HG03432 (cell line): ENCODE results near the gene TMEM59.
A peak's percentile ranks its signal among the peaks of the same experiment; 100 is the strongest.
"Not testable (repeated sequence)": the region's sequence is repeated elsewhere in the genome, so short reads cannot be mapped to it uniquely, and the experiment has no call there.

ENCODE experiments used
- ATAC-seq: cut with Tn5 transposase; IDR thresholded peaks from one replicate; pipeline ENCODE4 v1.9.1; 2021; ENCODE audit warnings: mild to moderate bottlenecking, moderate library complexity; ENCODE audit not compliant: unreplicated experiment

Gene TMEM59

GRCh38 chr1:54053745-54054437 is 887 bp upstream of the TMEM59 start:
- peak; percentile 1 for ATAC-seq

DNA sequence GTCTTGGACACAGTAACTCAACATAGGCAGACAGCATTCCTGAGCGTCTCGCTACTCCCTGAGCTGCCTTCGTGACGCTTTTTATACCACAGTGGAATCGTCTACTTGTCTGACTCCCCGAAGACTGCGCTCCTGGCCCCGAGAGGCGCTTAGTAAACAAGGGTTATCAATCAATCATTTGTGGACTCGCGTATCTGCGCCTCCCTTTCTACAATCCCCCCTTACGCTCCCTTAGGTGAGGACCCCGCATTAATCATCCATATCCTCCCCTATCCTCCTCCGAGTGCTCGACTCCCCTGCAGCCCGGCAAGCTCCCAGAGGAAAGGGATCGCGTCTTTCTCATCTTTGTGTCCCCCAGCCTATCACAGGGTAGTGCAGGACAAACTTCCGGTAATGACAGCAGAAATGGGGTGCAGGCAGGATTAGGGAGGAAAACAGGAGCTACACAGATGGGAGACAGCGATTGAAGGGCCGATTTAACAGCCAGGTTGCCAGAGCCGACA is 522 bp downstream of the TMEM59 start:
- ATAC-seq: peak; percentile 23

GRCh38 chr1:54051933-54052430 is 1.0 kb downstream of the TMEM59 start:
- no peak for ATAC-seq

- ATAC-seq: not testable (repeated sequence)
Observed at GRCh38 chr1:54050435-54050834, 2.6 kb downstream of the TMEM59 start.

GRCh38 chr1:54047384-54048305 is 5.4 kb downstream of the TMEM59 start:
- no peak for ATAC-seq

DNA sequence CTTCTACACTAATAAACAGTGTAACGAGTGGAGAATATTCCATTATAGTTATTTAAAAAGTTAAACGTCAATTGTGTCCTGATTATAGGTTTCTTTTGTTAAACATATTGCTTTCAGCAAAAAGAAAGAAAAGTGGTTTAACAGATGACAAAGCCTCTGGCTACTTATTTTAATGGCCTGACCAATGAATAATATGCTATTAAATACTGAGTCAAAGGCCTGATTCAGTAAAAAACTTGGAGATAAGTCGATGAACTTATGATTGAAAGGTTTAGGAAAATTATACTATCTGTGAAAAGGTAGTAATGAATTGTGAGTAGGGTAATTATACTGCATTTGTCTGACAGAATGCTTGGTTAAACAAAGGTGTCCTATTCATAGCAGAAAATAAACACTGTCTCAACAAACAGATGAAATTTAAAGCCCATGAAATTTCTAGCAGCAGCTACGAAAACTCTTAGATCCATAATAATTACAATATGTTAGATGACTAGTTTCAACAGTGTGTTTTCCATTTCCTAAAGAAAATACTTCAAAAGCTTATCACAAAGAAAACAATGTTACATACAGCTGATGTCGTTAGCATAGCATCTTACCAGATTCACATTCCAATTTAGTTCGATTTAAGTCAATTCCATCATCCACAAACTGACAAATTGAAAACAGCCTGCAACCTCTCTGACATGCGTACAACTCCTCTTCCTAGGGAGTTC is 6.2 kb downstream of the TMEM59 start:
- ATAC-seq: no peak

DNA sequence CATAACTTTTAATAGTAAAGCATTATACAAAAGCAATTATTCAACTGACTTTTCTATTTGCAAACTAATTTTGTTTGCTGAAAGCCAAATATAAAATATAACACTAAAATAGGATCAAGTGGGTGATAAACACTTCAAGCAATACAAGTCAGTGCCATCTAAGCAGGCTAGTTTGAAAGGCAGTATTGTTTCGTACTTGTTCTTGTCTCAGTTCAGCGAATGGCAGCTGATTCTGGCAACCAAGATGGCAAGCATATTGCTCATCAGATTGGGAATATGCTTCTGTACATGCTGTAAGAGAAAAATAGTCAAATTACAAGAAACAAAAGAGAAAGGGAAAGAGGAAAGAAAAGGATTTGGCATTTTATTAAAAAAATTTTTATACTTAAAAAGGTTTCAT is 7.5 kb downstream of the TMEM59 start:
- ATAC-seq: no peak

- no peak for ATAC-seq
Observed at GRCh38 chr1:54041806-54042205, 11.2 kb downstream of the TMEM59 start.

DNA sequence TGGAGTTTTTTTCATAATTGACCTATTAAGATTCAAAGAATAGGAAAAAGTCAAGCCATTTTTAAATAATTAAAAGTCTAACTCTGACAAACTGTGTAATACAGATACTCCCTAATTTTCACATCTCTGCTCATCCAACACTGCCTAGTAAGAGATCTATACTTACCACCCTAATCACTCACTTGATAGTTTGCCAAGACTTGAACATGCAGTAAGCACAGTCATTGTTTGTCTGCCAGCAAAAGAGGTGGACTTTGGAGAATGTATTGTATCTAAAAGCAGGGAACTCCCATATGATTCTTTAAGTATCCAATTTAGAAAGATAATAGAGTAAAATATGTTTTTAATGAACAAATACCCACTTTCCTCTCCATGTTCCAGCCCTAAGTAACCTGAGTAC is 15.5 kb downstream of the TMEM59 start:
- no peak for ATAC-seq

GRCh38 chr1:54028306-54029251 is 24.4 kb downstream of the TMEM59 start:
- no peak for ATAC-seq

GRCh38 chr1:54027848-54028247 is 25.2 kb downstream of the TMEM59 start:
- ATAC-seq: no peak

DNA sequence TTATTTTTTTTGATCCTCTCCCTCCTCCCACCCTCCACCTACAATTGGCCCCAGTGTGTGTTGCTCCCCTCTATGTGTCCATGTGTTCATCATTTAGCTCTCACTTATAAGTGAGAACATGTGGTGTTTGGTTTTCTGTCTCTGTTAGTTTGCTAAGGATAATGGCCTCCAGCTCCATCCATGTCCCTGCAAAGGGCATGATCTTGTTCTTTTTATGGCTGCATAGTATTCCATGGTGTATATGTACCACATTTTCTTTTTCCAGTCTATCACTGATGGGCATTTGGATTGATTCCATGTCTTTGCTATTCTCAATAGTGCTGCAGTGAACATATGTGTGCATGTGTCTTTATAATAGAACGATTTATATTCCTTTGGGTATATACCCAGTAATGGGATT is 28.2 kb downstream of the TMEM59 start:
- ATAC-seq: not testable (repeated sequence)

DNA sequence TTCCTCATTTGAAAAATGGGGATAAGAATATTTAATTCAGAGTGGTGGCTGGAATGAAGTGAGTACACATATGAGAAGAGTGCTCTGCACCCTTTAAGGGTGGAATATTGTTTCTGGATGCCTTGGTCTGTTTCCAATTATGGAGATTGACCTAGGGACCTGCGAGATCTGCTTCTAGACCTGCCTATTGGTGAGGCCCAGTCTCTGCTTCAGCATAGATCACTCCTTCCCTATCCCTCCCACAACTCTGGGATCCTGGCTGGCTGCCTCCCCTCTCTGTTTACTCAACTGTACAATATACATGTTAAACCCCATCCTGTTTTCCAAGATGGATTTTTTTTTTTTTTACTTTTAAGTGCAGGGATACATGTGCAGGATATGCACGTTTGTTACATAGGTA is 28.6 kb downstream of the TMEM59 start:
- no peak for ATAC-seq

DNA sequence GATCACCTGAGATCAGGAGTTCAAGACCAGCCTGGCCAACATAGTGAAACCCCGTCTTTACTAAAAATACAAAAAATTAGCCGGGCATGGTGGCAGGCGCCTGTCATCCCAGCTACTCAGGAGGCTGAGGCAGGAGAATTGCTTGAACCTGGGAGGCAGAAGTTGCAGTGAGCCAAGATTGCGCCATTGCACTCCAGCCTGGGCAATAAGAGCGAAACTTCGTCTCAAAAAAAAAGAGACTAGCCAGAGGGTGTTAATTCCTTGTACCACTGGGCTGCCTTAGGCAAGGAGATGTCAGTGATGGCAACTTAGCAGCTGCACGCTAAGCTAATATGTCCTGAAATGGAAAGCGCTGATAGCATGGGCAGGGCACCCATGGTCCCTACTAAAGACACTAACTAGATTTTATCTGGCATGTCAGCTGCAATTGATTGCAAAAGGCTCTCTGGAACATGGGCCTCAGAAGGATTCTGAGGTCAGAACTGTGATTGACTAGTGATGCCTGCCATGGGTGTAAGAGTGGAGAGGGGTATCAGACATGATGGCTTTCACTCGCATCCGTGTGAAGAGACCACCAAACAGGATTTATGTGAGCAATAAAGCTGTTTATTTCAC is 33.3 kb downstream of the TMEM59 start:
- ATAC-seq: not testable (repeated sequence)

DNA sequence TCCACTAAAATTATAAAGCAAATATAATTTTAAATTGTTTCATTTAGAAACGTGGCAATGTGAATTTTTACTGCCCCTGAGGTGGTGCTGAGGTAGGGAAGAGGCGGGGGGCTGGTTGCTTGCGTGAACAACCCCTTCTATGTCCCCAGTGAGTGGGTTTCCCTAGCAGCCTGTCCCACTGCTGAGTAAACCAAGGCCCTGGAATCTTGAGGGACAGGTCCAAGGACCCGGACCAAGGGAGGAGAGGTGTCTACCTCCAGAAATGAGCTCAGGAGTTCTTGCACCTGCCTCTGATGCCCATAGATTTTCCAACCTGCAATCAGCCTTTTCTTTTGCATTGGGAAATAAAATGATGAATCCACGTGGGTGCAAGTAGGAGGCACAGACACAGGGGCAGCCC is 34.4 kb downstream of the TMEM59 start:
- no peak for ATAC-seq

- no peak for ATAC-seq
Observed at GRCh38 chr1:54017979-54018378, 35.0 kb downstream of the TMEM59 start, which contains the start of gene LDLRAD1. LDLRAD1 (minus strand) TSS chr1:54018186; CDS start chr1:54018112, 74 bp downstream.

DNA sequence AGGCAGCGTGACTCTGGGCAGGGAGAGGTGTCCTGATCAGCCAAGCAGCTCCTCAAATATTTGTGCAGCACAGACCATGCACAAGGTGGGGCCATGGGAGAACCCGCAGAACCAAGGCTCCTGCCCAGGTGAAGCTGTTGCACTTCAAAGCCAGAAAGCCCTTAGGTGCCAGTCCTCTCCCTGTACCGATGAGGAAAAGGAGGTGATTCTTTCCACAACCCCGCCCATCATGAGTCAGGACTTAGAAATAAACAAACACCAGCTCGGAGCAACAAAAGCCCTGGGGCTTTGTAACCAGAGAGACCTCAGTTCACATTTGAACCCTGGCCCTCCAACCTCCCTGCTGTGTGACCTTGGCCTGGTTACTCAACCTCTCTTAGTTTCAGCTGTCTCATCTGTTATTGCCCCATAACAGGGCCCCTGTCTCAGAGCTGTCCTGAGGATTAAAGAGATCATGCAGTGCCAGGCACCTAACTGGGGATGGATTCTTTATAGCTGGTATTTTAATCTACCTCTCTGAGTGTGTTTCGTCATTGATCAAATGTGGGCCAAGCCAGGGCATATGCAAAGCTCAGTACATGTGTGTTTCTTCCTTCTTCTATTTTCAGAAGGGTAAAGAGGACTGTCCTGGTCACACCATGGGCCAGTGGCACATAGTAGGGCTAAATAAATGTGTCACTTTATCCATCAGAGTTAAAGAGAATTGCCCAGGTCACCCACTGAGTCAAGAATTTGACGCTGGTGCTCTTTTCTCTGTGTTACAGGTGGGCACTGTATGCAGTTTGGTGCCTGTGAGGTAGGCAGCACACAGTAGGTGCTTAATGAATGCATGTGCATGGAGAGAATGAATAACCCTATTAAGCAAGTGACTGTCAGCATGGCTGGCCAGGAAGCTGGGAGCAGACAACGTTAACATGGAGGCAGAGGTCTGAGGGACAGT is 36.4 kb downstream of the TMEM59 start:
- ATAC-seq: no peak

GRCh38 chr1:54014009-54014629 is 38.9 kb downstream of the TMEM59 start:
- no peak for ATAC-seq
